ENCODE data around the gene PINLYP.

DNA sequence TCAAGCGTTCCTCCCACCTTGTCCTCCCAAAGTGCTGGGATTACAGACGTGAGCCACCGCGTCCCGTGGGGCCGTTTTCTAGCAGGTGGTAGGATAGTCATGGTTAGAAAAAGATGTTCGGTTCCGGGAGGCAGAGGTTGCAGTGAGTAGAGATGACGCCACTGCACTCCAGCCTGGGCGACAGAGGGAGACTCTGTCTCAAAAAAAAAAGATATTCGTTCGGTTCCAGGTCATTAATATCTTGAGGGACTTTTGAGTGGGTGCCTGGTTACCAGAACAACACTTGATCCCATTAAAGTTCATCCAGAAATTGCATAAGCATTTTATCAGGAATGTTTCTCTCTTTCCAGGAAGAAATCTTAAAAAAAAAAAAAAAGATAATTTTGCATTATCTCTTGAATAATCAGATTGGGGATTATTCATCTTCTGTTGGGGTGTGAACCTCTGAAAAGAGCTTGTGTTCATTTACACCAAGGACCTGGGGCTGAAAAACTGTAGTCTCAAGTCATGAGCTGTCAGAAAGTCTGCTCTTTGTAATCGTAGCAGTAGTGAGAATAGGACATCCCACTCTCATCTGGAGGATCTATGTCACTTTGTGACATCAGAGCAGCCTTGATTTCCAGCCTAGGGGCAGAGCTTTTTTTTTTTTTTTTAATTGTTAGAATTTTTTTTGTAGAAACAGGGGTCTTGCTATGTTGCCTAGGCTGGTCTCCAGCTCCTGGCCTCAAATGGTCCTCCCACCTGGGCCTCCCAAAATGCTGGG, 47.6 kb upstream of the PINLYP start:
- TF ChIP-seq, protein P1, sequence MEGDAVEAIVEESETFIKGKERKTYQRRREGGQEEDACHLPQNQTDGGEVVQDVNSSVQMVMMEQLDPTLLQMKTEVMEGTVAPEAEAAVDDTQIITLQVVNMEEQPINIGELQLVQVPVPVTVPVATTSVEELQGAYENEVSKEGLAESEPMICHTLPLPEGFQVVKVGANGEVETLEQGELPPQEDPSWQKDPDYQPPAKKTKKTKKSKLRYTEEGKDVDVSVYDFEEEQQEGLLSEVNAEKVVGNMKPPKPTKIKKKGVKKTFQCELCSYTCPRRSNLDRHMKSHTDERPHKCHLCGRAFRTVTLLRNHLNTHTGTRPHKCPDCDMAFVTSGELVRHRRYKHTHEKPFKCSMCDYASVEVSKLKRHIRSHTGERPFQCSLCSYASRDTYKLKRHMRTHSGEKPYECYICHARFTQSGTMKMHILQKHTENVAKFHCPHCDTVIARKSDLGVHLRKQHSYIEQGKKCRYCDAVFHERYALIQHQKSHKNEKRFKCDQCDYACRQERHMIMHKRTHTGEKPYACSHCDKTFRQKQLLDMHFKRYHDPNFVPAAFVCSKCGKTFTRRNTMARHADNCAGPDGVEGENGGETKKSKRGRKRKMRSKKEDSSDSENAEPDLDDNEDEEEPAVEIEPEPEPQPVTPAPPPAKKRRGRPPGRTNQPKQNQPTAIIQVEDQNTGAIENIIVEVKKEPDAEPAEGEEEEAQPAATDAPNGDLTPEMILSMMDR (conservative IDR thresholded peaks at IDR 0.05; ENCODE audit: low read length), result no peak
- TF ChIP-seq EZH2phosphoT487 (IDR thresholded peaks at IDR 0.05; ENCODE audit: borderline replicate concordance, low read depth, low read length), result no peak
